NT2/D1 (cell line): Measurements from ENCODE around the gene ITGBL1.

ENCODE experiments used
- SUZ12 ChIP-seq: IDR thresholded peaks from 2 replicates; pipeline ENCODE4 v1.6.1; 2011; ENCODE audit not compliant: insufficient read length, insufficient read depth; ENCODE audit errors: extremely low read depth
- YY1 ChIP-seq: IDR thresholded peaks from 2 replicates; pipeline ENCODE4 v1.6.1; 2011; ENCODE audit not compliant: insufficient read length, insufficient read depth
- ZNF274 ChIP-seq: IDR thresholded peaks from 2 replicates; pipeline ENCODE4 v1.6.1; 2011; ENCODE audit warnings: mild to moderate bottlenecking, low read depth, low read length

DNA sequence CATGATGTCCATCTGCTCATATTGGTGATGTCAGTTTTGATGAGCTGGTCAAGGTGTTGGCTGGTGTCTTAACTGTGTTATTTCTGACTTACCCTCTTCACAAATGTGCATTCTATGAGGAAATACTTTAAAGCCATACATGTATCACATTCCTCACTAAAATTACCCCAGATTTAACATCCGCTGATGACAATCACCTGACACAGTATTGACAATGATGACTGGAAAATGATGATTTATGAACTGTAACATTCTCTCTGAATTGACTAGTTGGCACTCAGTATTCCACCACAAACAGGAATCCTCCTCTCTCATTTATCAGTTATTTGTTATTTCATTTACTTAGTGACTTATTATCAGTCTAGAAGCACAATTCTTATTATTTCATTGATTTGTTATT lies 117.3 kb downstream of the ITGBL1 start:
- TF ChIP-seq ZNF274 (no peak), YY1 (no peak), SUZ12 (no peak)
